IPS-15b (cell line): ENCODE measurements around the gene CRTC1.

Source experiments
- H3K27me3 ChIP-seq: one replicate; pipeline ENCODE4 v1.6.1; 2013; ENCODE audit warnings: low read length; ENCODE audit not compliant: control insufficient read depth, insufficient read depth
- H3K36me3 ChIP-seq: one replicate; pipeline ENCODE4 v1.6.1; 2013; ENCODE audit warnings: low read length; ENCODE audit not compliant: control insufficient read depth, insufficient read depth
- H3K4me1 ChIP-seq: one replicate; pipeline ENCODE4 v1.6.1; 2013; ENCODE audit warnings: mild to moderate bottlenecking, low read length; ENCODE audit not compliant: control insufficient read depth, insufficient read depth
- H3K4me3 ChIP-seq: one replicate; pipeline ENCODE4 v1.5.1; 2013; ENCODE audit warnings: low read depth, low read length
- H3K9ac ChIP-seq: one replicate; pipeline ENCODE4 v1.6.1; 2013; ENCODE audit warnings: low read depth, mild to moderate bottlenecking, low read length
- H3K9me3 ChIP-seq: one replicate; pipeline ENCODE4 v1.6.1; 2013; ENCODE audit warnings: mild to moderate bottlenecking, low read length; ENCODE audit not compliant: control insufficient read depth, insufficient read depth

CRTC1 gene

GRCh38 chr19:18746401-18747325 lies 63.2 kb downstream of the CRTC1 start:
- Histone ChIP-seq H3K4me3 (no peak overlapping the region), H3K27me3 (no peaks in the 10 kb centered on the region), H3K4me1 (peaks cover 4% of the 10 kb centered on the region), H3K9ac (no peak overlapping the region), H3K36me3 (no peaks in the 10 kb centered on the region), H3K9me3 (no peaks in the 10 kb centered on the region)

- Histone ChIP-seq H3K4me3 (no peak overlapping the region), H3K4me1 (peaks cover 4% of the 10 kb centered on the region), H3K36me3 (no peaks in the 10 kb centered on the region), H3K9me3 (no peaks in the 10 kb centered on the region), H3K27me3 (no peaks in the 10 kb centered on the region), H3K9ac (no peak overlapping the region)
Measured at GRCh38 chr19:18749362-18750231, 66.1 kb downstream of the CRTC1 start.

- Histone ChIP-seq H3K4me3 (no peak overlapping the region), H3K9me3 (no peaks in the 10 kb centered on the region), H3K36me3 (no peaks in the 10 kb centered on the region), H3K9ac (no peak overlapping the region), H3K27me3 (no peaks in the 10 kb centered on the region), H3K4me1 (peaks cover 4% of the 10 kb centered on the region)
Measured at GRCh38 chr19:18750295-18750970, 67.0 kb downstream of the CRTC1 start.

DNA sequence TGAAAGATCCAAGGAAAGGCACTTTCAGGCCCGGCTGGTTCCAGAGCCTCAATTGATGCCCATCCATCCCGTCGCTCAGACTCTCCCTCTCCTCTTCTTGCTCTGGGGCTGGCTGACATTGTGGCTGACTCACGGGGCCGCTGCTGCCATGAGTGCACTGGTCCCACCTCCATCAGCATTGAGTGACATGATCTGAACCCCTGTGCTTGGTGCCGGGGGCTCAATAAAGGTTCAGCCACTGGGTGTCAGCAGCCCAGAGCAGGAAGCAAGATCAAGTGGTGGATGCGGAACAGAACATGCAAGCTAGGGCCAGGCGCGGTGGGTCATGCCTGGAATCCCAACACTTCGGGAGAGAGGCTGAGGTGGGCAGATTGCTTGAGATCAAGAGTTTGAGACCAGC lies 68.1 kb downstream of the CRTC1 start:
- no peak overlapping the region for H3K9ac ChIP-seq
- H3K9me3 ChIP-seq: no peaks in the 10 kb centered on the region
- H3K4me3 ChIP-seq: no peak overlapping the region
- H3K4me1 ChIP-seq: peaks cover 4% of the 10 kb centered on the region
- no peaks in the 10 kb centered on the region for H3K36me3 ChIP-seq
- H3K27me3 ChIP-seq: no peaks in the 10 kb centered on the region

DNA sequence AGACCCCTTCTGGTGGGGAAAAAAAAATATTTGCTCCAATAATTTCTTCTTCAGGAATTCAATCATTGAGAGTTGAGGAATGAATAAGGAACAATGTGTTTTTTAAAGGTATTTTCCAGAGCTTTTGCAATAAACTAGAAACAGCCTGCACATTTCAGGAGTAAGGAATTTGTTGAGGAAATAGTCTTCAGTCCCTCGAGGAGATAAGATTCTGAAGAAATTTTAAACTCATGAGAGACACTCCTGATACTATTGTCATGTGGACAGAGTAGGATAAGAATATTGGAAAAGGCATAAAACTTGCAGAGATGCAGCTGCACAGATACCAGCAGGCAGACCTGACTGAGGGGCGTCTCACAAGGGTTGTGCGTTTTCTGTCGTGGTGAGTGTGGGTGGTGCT lies 71.0 kb downstream of the CRTC1 start:
- Histone ChIP-seq H3K9ac (no peak overlapping the region), H3K27me3 (no peaks in the 10 kb centered on the region)

DNA sequence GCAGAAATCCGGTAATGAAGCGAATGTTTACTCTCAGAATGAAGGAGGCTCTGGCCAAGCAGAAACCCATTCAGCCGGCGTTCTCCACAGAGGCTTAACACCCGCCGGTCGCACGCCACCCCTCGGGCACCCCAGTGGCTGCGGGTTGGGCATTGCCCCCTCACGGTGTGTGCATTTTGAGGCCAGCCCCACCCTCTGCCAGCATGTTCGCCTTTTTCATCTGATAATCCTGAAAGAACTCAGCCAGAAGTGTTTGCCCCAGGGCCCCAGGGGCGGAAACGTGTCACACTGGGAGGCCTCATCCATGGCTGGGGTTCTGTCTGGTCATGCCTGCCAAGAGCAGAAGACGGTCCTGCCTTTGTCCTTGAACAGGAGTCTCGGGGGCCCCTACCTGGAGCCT lies 73.4 kb downstream of the CRTC1 start:
- H3K9me3 ChIP-seq: no peaks in the 10 kb centered on the region
- no peaks in the 10 kb centered on the region for H3K27me3 ChIP-seq
- no peak overlapping the region for H3K9ac ChIP-seq

More for the DNA sequence above, 71.0 kb downstream of the CRTC1 start:
- H3K36me3 ChIP-seq: no peaks in the 10 kb centered on the region
- no peaks in the 10 kb centered on the region for H3K9me3 ChIP-seq
- H3K4me3 ChIP-seq: no peak overlapping the region
- peaks cover 4% of the 10 kb centered on the region for H3K4me1 ChIP-seq

GRCh38 chr19:18759304-18759994 lies 76.0 kb downstream of the CRTC1 start:
- no peak overlapping the region for H3K4me3 ChIP-seq
- no peaks in the 10 kb centered on the region for H3K36me3 ChIP-seq
- H3K4me1 ChIP-seq: no peaks in the 10 kb centered on the region
- no peaks in the 10 kb centered on the region for H3K9me3 ChIP-seq
- no peaks in the 10 kb centered on the region for H3K27me3 ChIP-seq
- no peak overlapping the region for H3K9ac ChIP-seq

More for the DNA sequence above, 73.4 kb downstream of the CRTC1 start:
- no peaks in the 10 kb centered on the region for H3K4me1 ChIP-seq
- no peaks in the 10 kb centered on the region for H3K36me3 ChIP-seq
- H3K4me3 ChIP-seq: no peak overlapping the region

- Histone ChIP-seq H3K9me3 (no peaks in the 10 kb centered on the region), H3K27me3 (no peaks in the 10 kb centered on the region), H3K4me1 (no peaks in the 10 kb centered on the region), H3K36me3 (no peaks in the 10 kb centered on the region), H3K4me3 (no peak overlapping the region), H3K9ac (no peak overlapping the region)
Measured at GRCh38 chr19:18759995-18760426, 76.5 kb downstream of the CRTC1 start.

DNA sequence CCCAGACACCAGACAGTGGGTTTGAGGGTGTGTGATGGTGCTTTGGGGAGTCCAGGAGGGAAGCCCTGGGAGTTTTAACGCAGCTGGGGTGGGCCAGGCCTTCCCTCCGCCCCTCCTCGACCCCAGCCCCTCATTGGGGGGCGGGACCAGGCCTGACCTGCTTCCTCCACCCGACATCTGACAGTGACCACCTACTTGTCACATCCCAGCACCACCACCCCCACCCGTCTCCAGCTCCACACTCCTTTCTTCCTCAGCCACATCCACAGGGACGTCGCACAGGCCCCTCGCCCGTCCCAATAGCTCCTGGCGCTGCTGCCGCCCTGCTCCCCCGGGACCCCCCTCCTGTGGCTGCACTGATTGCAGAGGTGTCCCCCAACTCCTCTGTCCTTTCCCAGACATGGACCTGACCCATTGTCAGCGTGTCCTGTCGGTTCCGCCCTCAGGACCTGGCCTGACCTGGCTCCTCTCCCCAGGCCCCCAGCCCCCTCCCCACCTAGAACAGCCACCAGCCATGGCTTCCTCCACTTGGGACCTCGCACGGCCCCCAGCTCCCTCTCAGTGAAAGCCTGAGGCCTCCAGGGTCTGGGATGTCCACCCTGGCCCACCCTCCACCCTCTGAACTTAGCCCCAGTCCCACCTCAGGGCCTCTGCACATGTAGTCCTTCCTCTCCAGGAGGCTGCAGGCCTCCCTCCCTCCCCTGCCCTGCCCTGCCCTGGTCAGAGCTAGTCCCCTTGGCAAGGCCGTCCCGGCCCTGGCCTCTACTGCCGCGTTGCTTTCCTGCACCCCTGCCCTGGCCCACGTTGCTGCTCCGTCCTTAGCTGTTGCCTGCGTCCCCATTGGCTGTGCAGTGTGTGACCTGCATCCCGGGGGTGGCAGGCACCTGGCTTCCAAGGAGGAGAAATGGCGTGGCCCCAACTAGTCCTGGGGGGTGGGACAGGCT lies 77.2 kb downstream of the CRTC1 start:
- peaks cover 2% of the 10 kb centered on the region for H3K27me3 ChIP-seq
- no peak overlapping the region for H3K9ac ChIP-seq
- H3K36me3 ChIP-seq: no peaks in the 10 kb centered on the region
- no peaks in the 10 kb centered on the region for H3K4me1 ChIP-seq
- no peak overlapping the region for H3K4me3 ChIP-seq
- H3K9me3 ChIP-seq: no peaks in the 10 kb centered on the region

DNA sequence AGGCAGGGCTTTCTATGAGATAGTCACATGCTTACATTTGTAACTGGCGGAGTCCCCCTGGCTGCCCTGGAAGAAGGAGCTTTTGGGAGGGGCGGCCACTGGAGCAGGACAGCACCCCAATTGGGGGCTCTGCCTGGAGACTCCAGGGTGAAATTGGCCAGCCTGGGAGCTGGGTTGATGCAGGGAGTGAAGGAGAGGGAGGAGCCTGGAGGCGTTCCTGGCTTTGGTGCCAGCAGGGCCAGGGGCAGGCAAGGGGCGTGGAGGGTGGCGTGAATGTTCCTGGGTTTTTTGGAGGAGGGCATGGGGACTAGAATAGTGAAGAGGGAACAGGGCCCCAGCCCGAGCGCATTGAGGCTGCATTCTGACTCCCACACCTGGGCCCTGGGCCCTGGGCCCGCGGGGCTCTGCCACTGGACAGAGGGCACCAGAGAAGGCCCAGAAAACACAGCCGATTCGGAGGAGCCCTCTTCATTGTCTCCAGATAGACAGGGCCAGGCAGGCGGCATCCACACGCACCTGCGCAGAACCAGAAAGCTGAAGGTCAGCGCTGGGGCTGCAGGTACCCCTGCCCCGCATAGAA lies 78.1 kb downstream of the CRTC1 start:
- H3K4me3 ChIP-seq: no peak overlapping the region
- H3K4me1 ChIP-seq: no peaks in the 10 kb centered on the region
- no peaks in the 10 kb centered on the region for H3K9me3 ChIP-seq
- H3K27me3 ChIP-seq: peaks cover 2% of the 10 kb centered on the region
- H3K36me3 ChIP-seq: no peaks in the 10 kb centered on the region
- H3K9ac ChIP-seq: no peak overlapping the region
